Tibial artery (tissue), 4 donors: ENCODE measurements around the gene ONECUT2.

Experiments used
- DNase-seq, 2 donors: peaks; one replicate each; pipeline ENCODE4 v3.0.0-alpha.2; 2019
- H3K27ac ChIP-seq, 2 donors: fragments of 200-600 bp; sonication (generic) in 1 of 2; 1 replicate in 1 of 2; 2 replicates in 1 of 2; pipeline ENCODE4 v1.5.1; 2018 to 2019; ENCODE audit warnings: mild to moderate bottlenecking in 1 of 2
- H3K27me3 ChIP-seq, 2 donors: fragments of 200-600 bp; sonication (generic) in 1 of 2; one replicate each; pipeline versions ENCODE4 v1.5.1 to v1.6.0; 2016 to 2019
- H3K36me3 ChIP-seq, 3 donors: fragments of 200-600 bp; sonication (generic) in 2 of 3; one replicate each; pipeline ENCODE4 v1.5.1; 2016 to 2019; ENCODE audit warnings: mild to moderate bottlenecking in 2 of 3
- H3K4me1 ChIP-seq, 4 donors: fragments of 200-600 bp; sonication (generic) in 2 of 4; 1 replicate in 3 of 4; 2 replicates in 1 of 4; pipeline ENCODE4 v1.5.1; 2016 to 2019
- H3K4me3 ChIP-seq, 2 donors: fragments of 200-600 bp; sonication (generic) in 1 of 2; 1 replicate in 1 of 2; 2 replicates in 1 of 2; pipeline ENCODE4 v1.5.1; 2018 to 2019; ENCODE audit warnings: mild to moderate bottlenecking in 2 of 2
- H3K9me3 ChIP-seq, 3 donors: fragments of 200-600 bp; sonication (generic) in 1 of 3; one replicate each; pipeline ENCODE4 v1.5.1; 2016 to 2019
- CTCF ChIP-seq, 2 experiments: fragments of 200-600 bp in 1 of 2; fragments of 450-650 bp in 1 of 2; IDR thresholded peaks; one replicate each; pipeline ENCODE4 v1.5.1; 2017 to 2019; ENCODE audit warnings: antibody characterized with exemption in 2 of 2, mild to moderate bottlenecking in 1 of 2, moderate library complexity in 1 of 2
- intact Hi-C: fragments of 100-400 bp; cut with DNase I; formaldehyde crosslinking; loops from one replicate; pipeline ENCODE4 v1.15.0; 2023; ENCODE audit warnings: low total_unique reads

ONECUT2 gene

DNA sequence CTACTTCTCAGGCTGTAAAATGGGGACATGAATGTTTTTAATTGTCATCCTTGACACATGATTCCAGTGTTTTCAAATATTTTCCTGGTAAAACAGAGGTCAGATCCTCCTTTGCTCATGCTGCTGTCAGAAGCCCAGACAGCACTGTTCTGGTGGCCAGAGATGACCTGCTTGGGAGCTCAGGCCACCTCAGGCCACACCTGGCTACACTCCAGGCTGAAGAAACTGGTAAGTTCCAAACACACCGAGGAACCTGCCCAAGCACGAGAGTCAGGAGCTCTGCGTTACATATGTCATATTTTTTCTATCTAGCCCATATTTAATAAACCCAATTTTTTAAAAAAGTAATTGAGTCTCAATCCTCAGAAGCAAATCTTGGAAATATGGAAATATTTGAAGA lies 103.4 kb downstream of the ONECUT2 start:
- Histone ChIP-seq H3K27ac (no peak overlapping the region), H3K27me3 (no peaks in the 10 kb centered on the region), H3K9me3 (no peaks in the 10 kb centered on the region), H3K4me3 (no peak overlapping the region), H3K4me1 (peaks cover 0 to 13% (median 4%) of the 10 kb centered on the region in 4 donors), H3K36me3 (no peaks in the 10 kb centered on the region)
- TF ChIP-seq CTCF (IDR thresholded peaks at IDR 0.05): no peak
- intact Hi-C loops: no loop called here
- no peak for DNase-seq

DNA sequence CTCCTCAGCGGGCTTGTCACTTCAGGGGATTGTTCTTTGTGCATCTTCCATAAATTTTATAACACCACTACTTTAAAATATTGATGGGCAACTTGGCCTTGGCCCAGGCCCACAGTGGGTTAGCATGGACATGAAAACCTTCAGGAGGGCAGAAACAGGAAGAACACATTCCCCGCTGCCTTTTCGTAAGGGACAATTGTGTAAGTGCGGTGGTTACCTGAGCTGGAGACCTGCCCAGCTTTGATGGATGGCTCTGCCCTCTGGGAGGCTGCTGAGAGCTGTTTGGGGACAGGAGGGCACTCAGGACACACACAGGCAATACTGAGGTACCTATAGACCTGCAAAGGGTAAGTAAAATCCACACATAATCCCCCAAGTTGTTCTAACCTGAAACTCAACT lies 104.5 kb downstream of the ONECUT2 start:
- Histone ChIP-seq H3K27me3 (no peaks in the 10 kb centered on the region), H3K36me3 (no peaks in the 10 kb centered on the region), H3K9me3 (no peaks in the 10 kb centered on the region), H3K4me3 (no peak overlapping the region), H3K27ac (no peak overlapping the region), H3K4me1 (peaks cover 0 to 13% (median 2%) of the 10 kb centered on the region in 4 donors)
- no peak for TF ChIP-seq CTCF (IDR thresholded peaks at IDR 0.05)
- intact Hi-C loops: no loop called here
- no peak for DNase-seq
